ENCODE measurements around the gene ADAP1. TPM values are rescaled to one million over a fixed set of nuclear protein-coding genes. Genes with fewer than 3 reads are reported as not detected.
A peak's percentile ranks its signal among the peaks of the same experiment; 100 is the strongest.

The ADAP1 gene
- total RNA-seq, 1 donor: 0.72 TPM

DNA sequence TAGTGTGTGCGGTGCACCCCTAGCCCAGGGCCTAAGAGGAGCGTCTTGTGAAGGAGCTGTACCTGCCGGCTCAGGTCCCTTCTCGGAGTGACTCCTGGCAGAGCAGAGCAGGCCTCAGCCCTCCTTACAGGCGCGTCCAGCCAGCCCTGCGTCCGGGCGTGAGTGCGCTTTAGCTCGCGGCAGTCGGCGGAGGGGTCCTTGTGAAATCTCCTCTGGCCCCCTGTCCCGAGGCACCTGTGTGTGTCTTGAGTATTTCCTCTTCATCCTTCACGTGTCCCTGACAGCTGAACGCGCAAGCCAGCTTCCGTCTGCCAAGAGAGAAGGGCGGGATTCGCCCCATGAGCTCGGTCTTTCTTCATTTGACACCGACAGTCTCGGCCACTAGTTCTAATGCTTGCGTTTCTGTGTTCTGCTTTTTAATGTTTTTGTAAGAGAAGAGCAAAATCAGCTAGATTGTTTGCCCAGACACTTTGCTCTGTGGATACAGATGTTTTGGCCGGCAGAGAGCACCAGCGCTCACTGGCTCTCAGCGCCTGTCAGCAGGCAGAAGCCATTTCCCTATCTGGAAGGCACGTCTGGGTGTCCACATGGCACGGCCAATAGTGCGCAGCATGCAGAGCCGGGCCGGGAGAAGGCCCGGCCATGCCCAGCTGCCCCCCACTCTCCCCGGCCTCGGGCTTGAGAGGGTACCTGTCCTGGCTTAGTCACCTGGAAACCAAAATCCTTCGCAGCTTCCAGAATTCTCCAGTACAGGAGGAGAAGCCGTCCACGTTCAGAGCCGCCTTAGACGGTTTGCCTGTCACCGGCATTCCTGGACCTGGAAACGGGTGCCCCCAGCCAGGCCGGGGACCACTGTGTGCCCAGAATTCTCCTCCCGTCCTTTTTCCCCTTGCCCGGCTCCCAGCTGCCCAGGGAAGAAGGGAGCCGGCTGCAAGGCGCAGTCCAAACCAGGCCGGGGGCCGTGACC is 71.1 kb downstream of the ADAP1 start:
- no peak overlapping the region for H3K4me3 ChIP-seq (ENCODE audit: low read depth, low read length)
- TF ChIP-seq, protein P1, sequence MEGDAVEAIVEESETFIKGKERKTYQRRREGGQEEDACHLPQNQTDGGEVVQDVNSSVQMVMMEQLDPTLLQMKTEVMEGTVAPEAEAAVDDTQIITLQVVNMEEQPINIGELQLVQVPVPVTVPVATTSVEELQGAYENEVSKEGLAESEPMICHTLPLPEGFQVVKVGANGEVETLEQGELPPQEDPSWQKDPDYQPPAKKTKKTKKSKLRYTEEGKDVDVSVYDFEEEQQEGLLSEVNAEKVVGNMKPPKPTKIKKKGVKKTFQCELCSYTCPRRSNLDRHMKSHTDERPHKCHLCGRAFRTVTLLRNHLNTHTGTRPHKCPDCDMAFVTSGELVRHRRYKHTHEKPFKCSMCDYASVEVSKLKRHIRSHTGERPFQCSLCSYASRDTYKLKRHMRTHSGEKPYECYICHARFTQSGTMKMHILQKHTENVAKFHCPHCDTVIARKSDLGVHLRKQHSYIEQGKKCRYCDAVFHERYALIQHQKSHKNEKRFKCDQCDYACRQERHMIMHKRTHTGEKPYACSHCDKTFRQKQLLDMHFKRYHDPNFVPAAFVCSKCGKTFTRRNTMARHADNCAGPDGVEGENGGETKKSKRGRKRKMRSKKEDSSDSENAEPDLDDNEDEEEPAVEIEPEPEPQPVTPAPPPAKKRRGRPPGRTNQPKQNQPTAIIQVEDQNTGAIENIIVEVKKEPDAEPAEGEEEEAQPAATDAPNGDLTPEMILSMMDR (IDR thresholded peaks at IDR 0.05; ENCODE audit: insufficient read depth, low read length): peak; percentile 29
- peak; percentile 43 for DNase-seq (ENCODE audit: low read depth)

DNA sequence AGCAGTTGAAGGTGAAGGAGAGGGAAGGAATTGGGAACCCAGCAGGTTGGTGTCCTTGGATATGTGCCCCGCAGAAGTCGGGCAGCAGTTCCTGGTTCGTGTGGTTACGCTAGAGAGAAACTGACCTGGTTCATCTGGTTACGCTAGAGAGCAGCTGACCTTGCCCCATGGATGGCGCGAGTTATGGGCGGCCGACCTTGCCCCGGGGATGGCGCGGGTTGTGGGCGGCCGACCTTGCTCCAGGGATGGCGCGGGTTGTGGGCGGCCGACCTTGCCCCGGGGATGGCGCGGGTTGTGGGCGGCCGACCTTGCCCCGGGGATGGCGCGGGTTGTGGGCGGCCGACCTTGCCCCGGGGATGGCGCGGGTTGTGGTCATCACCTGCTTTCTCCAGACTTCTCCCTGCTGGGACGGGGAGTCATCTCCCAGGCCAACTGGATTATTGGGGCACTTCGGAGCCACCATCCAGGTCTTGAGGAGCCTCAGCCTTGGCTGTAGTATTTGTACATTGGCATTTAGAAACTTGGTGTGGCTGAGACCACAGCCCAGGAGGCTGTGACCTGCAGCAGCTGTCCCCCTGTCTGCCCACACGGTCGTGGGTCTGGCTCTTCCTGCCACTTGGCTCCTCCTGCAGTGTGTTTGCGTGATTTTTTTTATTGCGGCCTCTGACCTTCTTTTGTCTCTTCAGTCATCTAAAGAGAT is 72.0 kb downstream of the ADAP1 start:
- no peak overlapping the region for H3K4me3 ChIP-seq (ENCODE audit: low read depth, low read length)
- no peak for DNase-seq (ENCODE audit: low read depth)
- TF ChIP-seq, protein P1 (IDR thresholded peaks at IDR 0.05; ENCODE audit: insufficient read depth, low read length): no peak

DNA sequence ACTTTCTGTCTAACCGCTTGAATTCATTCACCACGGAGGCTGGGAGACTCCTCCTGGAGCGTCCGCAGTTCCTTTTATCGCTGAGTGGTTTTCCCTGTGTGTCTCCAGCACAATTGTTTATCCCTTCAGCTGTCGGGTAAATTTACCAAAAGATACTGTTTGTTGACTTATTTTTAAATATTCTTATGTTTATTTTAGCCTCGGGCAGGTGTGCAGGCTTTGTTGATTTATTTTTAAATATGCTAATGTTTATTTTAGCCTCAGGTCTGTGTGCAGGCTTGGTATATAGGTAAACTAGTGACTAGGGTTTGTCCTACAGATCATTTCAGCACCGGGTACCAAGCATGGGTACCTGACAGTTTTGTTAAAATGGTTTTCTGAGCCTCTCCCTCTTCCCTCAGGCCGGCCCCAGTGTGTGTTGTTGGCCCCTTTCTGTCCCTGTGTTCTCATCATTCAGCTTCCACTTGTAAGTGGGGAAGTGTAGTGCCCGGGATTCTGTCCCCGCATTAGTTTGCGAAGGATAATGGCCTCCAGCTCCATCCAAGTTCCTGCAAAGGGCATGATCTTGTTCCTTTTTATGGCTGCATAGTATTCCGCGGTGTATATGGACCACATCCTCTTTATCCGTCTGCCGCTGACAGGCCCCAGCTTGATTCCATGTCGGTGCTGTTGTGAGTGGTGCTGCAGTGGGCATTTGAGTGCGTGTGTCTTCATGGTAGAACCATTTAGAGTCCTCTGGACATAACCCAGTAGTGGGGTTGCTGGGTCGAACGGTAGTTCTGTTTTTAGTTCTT is 72.8 kb downstream of the ADAP1 start:
- no peak for DNase-seq (ENCODE audit: low read depth)
- TF ChIP-seq, protein P1 (IDR thresholded peaks at IDR 0.05; ENCODE audit: insufficient read depth, low read length): no peak
- H3K4me3 ChIP-seq (ENCODE audit: low read depth, low read length): no peak overlapping the region

DNA sequence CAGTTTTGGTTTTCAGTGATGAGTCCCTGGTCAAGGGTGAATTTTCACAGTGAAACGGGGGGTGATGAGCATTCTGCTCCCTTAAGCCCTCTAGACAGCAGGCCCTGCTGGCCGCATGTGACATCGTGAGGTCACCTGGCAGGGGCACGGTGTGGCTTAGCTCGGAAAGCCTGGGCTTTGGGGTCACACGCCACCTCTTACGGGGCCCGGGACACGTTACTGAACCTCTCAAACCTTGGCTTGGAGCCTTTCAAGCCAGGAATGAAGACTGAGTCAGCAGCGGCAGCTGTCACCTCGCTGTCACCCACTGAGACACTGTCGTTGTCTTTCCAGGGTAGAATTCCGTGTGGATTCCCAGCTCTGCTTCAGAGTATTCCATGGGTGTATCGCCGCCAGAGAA is 74.0 kb downstream of the ADAP1 start:
- H3K4me3 ChIP-seq (ENCODE audit: low read depth, low read length): no peak overlapping the region
- TF ChIP-seq, protein P1 (IDR thresholded peaks at IDR 0.05; ENCODE audit: insufficient read depth, low read length): no peak
- DNase-seq (ENCODE audit: low read depth): no peak

DNA sequence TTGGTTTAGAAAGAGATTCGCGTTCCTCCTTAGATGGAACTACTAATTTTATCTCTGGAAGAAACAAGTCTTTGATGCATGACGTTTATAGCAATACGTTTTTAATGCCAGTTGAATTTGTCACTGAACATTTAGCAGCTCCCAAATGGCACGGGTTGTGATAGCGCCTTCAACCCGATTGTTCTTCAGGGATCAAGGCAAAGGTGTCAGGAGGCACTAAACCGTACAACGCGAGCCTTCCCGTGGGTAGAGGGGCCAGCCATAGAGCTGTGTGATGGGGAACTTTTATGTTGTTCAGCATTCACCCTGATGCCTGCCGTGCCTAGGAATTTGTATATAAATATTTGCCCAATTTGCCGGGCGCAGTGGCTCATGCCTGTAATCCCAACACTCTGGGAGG is 74.8 kb downstream of the ADAP1 start:
- TF ChIP-seq, protein P1 (IDR thresholded peaks at IDR 0.05; ENCODE audit: insufficient read depth, low read length): no peak
- no peak overlapping the region for H3K4me3 ChIP-seq (ENCODE audit: low read depth, low read length)
- no peak for DNase-seq (ENCODE audit: low read depth)

DNA sequence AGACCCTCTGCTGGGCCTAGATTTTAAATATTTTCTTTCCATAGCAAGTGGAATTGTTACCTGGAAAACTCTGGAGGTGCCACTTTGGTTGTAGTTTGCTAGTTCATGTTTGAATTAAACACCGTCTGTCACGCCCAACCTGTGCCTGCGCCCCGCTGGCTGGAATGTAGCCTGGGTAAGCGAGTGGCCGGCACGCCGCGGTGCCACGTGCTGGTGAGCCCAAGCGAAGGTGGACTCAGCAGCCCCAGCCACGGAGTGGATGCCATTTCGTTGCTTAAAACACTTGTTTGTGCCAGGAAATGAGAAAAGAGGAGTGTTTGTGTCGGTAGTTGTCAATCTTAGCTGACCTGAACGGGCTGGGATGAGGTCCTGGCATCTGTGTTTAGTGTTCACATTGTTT is 75.4 kb downstream of the ADAP1 start:
- TF ChIP-seq, protein P1 (IDR thresholded peaks at IDR 0.05; ENCODE audit: insufficient read depth, low read length): no peak
- no peak for DNase-seq (ENCODE audit: low read depth)

More for the DNA sequence above, 75.4 kb downstream of the ADAP1 start:
- H3K4me3 ChIP-seq (ENCODE audit: low read depth, low read length): peak overlapping the region; percentile 13
